ENCODE data around the gene BCR.

The BCR gene

GRCh38 chr22:23178512-23179254, 1.6 kb upstream of the BCR start:
- DNase-seq: peak; percentile 81

GRCh38 chr22:23179381-23180299, 669 bp upstream of the BCR start:
- peak; percentile 51 for DNase-seq

- peak; percentile 52 for DNase-seq
Measured at GRCh38 chr22:23180893-23181720, 798 bp downstream of the BCR start.

- peak; percentile 35 for DNase-seq
Measured at GRCh38 chr22:23181721-23182308, 1.5 kb downstream of the BCR start.

GRCh38 chr22:23182309-23183060, 2.2 kb downstream of the BCR start:
- peak; percentile 79 for DNase-seq

GRCh38 chr22:23183061-23183698, 2.9 kb downstream of the BCR start:
- DNase-seq: no peak

- no peak for DNase-seq
Measured at GRCh38 chr22:23184100-23184763, 3.9 kb downstream of the BCR start.

- no peak for DNase-seq
Measured at GRCh38 chr22:23184764-23185113, 4.4 kb downstream of the BCR start.

GRCh38 chr22:23187211-23187610, 6.9 kb downstream of the BCR start:
- no peak for DNase-seq

GRCh38 chr22:23187871-23188700, 7.8 kb downstream of the BCR start:
- no peak for DNase-seq

GRCh38 chr22:23190526-23190925, 10.2 kb downstream of the BCR start:
- DNase-seq: no peak

- no peak for DNase-seq
Measured at GRCh38 chr22:23192133-23192532, 11.8 kb downstream of the BCR start.

- no peak for DNase-seq
Measured at GRCh38 chr22:23192558-23192957, 12.2 kb downstream of the BCR start.

- no peak for DNase-seq
Measured at GRCh38 chr22:23193196-23193827, 13.0 kb downstream of the BCR start.

GRCh38 chr22:23193882-23194281, 13.6 kb downstream of the BCR start:
- no peak for DNase-seq

GRCh38 chr22:23196165-23196564, 15.9 kb downstream of the BCR start:
- no peak for DNase-seq

GRCh38 chr22:23197836-23198235, 17.5 kb downstream of the BCR start:
- no peak for DNase-seq

GRCh38 chr22:23199159-23199558, 18.9 kb downstream of the BCR start:
- DNase-seq: no peak

GRCh38 chr22:23200898-23201297, 20.6 kb downstream of the BCR start:
- no peak for DNase-seq

All from stimulated activated CD8-positive, alpha-beta memory T cell treated with anti-CD3 and anti-CD28 coated beads, Interleukin-4, amount 100 ng/mL, for 48 hours (primary cell).